Peyer's patch (tissue), 4 donors: Measurements from ENCODE around the gene PELI1.

Source experiments
- CTCF ChIP-seq, 6 experiments: fragments of 450-650 bp in 4 of 6; fragments of 200-600 bp in 2 of 6; sonication (generic) in 1 of 6; IDR thresholded peaks; one replicate each; pipeline ENCODE4 v1.5.1; 2017 to 2019; ENCODE audit warnings: antibody characterized with exemption in 6 of 6, mild to moderate bottlenecking in 3 of 6, moderate library complexity in 1 of 6
- POLR2A ChIP-seq, 2 donors: fragments of 450-650 bp; IDR thresholded peaks; one replicate each; pipeline ENCODE4 v1.5.1; 2017; ENCODE audit warnings: antibody characterized with exemption in 2 of 2, mild to moderate bottlenecking in 2 of 2, moderate library complexity in 2 of 2

DNA sequence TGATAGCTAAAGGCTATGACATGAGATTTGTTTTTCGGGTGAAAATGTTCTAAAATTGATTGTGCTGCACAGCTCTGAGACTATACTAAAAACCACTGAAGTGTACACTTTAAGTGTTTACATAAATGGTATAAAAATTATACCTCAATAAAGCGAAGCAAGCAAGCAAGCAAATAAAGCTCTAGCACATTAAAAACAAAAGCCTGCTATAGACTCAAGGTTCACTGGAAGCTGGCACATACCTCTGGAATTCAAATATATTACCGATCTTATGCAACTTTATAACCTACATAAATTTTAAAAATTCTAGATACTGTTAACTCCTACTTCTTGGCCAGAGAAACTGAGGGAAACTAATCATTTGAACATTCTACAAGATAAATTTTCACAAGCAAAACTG lies 20.1 kb downstream of the PELI1 start:
- TF ChIP-seq POLR2A (IDR thresholded peaks at IDR 0.05) (no peak), CTCF (IDR thresholded peaks at IDR 0.05) (no peak)
